ENCODE results near the gene NR2C2. TPM values are rescaled to one million over a fixed set of nuclear protein-coding genes. Genes with fewer than 3 reads are reported as not detected.

The NR2C2 gene
- total RNA-seq, 1 experiment from 2014 or later: 38.5 TPM

GRCh38 chr3:14947886-14948608 lies 664 bp downstream of the NR2C2 start:
- Mint-ChIP-seq H3K4me1 (peaks cover 37 to 42% of the 10 kb centered on the region in 2 experiments), H3K27ac (peak overlapping the region; percentile 100), H3K4me3 (peak overlapping the region; percentile 96), H3K27me3 (ENCODE audit: low read depth) (no peaks in the 10 kb centered on the region), H3K9me3 (no peaks in the 10 kb centered on the region), H3K36me3 (ENCODE audit: insufficient read depth in 1 of 3, low read depth in 3 of 3) (peaks cover 14 to 53% (median 51%) of the 10 kb centered on the region in 3 experiments; a peak in 5 of 7 replicates)
- Histone ChIP-seq H3K4me1 (ENCODE audit: insufficient read depth, low read length) (no peaks in the 10 kb centered on the region), H3K23ac (ENCODE audit: insufficient read length, low read depth, low read length) (no peak overlapping the region), H3K56ac (ENCODE audit: insufficient read length, low read depth, low read length) (no peak overlapping the region), H3K14ac (ENCODE audit: insufficient read depth, low read length) (peak overlapping the region; percentile 100), H2BK20ac (ENCODE audit: low read depth, low read length, poor library complexity, severe bottlenecking) (peak overlapping the region; percentile 97), H3K23me2 (ENCODE audit: insufficient read length, low read depth, low read length, poor library complexity, severe bottlenecking) (peaks cover 6% of the 10 kb centered on the region), H3K4me2 (ENCODE audit: insufficient read depth, insufficient read length, low read length) (peak overlapping the region; percentile 75), H3K9me3 (ENCODE audit: control insufficient read depth, low read depth, low read length) (no peaks in the 10 kb centered on the region), H2BK120ac (ENCODE audit: low read depth, low read length, poor library complexity, severe bottlenecking) (peak overlapping the region; percentile 97), H3T11ph (ENCODE audit: low read length) (peak overlapping the region; percentile 89), H4K5ac (ENCODE audit: insufficient read length, low read depth, low read length) (no peak overlapping the region), H4K91ac (ENCODE audit: insufficient read length, low read depth, low read length) (no peak overlapping the region), H2BK15ac (ENCODE audit: low read depth, low read length) (no peak overlapping the region), H2AK5ac (ENCODE audit: insufficient read length, low read length) (no peak overlapping the region), H4K20me1 (ENCODE audit: control insufficient read depth, insufficient read depth, insufficient read length) (no peaks in the 10 kb centered on the region), H4K8ac (replicated peaks; ENCODE audit: insufficient read length, low read depth, low read length) (no peak overlapping the region), H3K27me3 (ENCODE audit: insufficient read depth, low read length) (no peaks in the 10 kb centered on the region), H2BK5ac (ENCODE audit: insufficient read length, low read length) (peak overlapping the region; percentile 69), H3K79me2 (ENCODE audit: insufficient read depth, low read length) (peaks cover 30% of the 10 kb centered on the region; the same call in 1 of the 2 replicates), H3K9ac (ENCODE audit: extremely low read depth, insufficient read length, low read length) (peak overlapping the region; percentile 98), H3K79me1 (ENCODE audit: insufficient read depth, low read depth, low read length, poor library complexity, severe bottlenecking) (peaks cover 8% of the 10 kb centered on the region), H3K4ac (ENCODE audit: low read depth, low read length) (no peak overlapping the region; the same call in 1 of the 2 replicates), H3K27ac (ENCODE audit: insufficient read length, low read depth, low read length) (peak overlapping the region; percentile 89), H2AFZ (ENCODE audit: low read length) (peak overlapping the region; percentile 88), H3K18ac (ENCODE audit: insufficient read length, low read depth, low read length) (peak overlapping the region; percentile 100), H2BK12ac (ENCODE audit: insufficient read length, low read depth, low read length) (no peak overlapping the region)
- peak; percentile 97 for DNase-seq
- no CpG with 5 or more reads among the region's 79 CpGs for WGBS (ENCODE audit: extremely low coverage, insufficient read length, low lambda C conversion rate)
- TF ChIP-seq CTCF (conservative IDR thresholded peaks at IDR 0.05): no peak

Measured in H9 (cell line).